MCF 10A (cell line): ENCODE measurements around the gene RTN4R. TPM values are rescaled to one million over a fixed set of nuclear protein-coding genes. Genes with fewer than 3 reads are reported as not detected.

ENCODE experiments used
- BruUV-seq: library from RNA; stranded (reverse); fragments of 400-500 nt; replicated peaks from 2 replicates; lab custom pipeline; 2021; lab: Mats Ljungman, UMichigan
- CTCF ChIA-PET: fragments of 300-600 bp; sonication (Branson Sonifier 250); formaldehyde crosslinking; extraction: SDS; loops from one replicate; lab custom pipeline; 2021; ENCODE audit warnings: antibody characterized with exemption, inconsistent platforms; lab: Yijun Ruan, JAX
- POLR2A ChIA-PET: fragments of 300-600, 350-650 bp; sonication (Branson Sonifier 250); formaldehyde crosslinking; extraction: SDS; loops from one replicate; lab custom pipeline; 2020; ENCODE audit warnings: antibody characterized with exemption, inconsistent platforms; lab: Yijun Ruan, JAX
- DNase-seq: peaks from one replicate; pipeline ENCODE4 v3.0.0-alpha.2; 2018; ENCODE audit not compliant: unreplicated experiment
- H3K27ac Mint-ChIP-seq: one replicate; pipeline ENCODE4 v1.8.0; 2022; ENCODE audit warnings: mild to moderate bottlenecking, low read depth, mixed read lengths; ENCODE audit not compliant: unreplicated experiment
- H3K27me3 Mint-ChIP-seq: one replicate; pipeline ENCODE4 v1.8.0; 2022; ENCODE audit warnings: mixed read lengths; ENCODE audit not compliant: insufficient read depth, unreplicated experiment
- H3K36me3 Mint-ChIP-seq: one replicate; pipeline ENCODE4 v1.8.0; 2022; ENCODE audit warnings: mild to moderate bottlenecking, moderate library complexity, mixed read lengths; ENCODE audit not compliant: insufficient read depth, unreplicated experiment
- H3K4me1 Mint-ChIP-seq: one replicate; pipeline ENCODE4 v1.8.0; 2022; ENCODE audit warnings: mixed read lengths; ENCODE audit not compliant: insufficient read depth, unreplicated experiment
- H3K4me3 Mint-ChIP-seq: one replicate; pipeline ENCODE4 v1.8.0; 2022; ENCODE audit warnings: mild to moderate bottlenecking, moderate library complexity, mixed read lengths; ENCODE audit not compliant: unreplicated experiment
- H3K9me3 Mint-ChIP-seq: one replicate; pipeline ENCODE4 v1.8.0; 2022; ENCODE audit warnings: mixed read lengths; ENCODE audit not compliant: unreplicated experiment
- CTCF ChIP-seq: fragments of 200-600 bp; IDR thresholded peaks from one replicate; pipeline ENCODE4 v1.8.0; 2022; ENCODE audit warnings: antibody characterized with exemption, mild to moderate bottlenecking; ENCODE audit not compliant: unreplicated experiment
- intact Hi-C: fragments of 100-400 bp; cut with micrococcal nuclease; formaldehyde crosslinking; loops from 2 replicates; pipeline ENCODE4 v1.14.1; 2022
- total RNA-seq: library from RNA; stranded (reverse); gene quantifications from 2 replicates; pipeline ENCODE4 v1.2.3, GENCODE V29; 2022

RTN4R gene
- total RNA-seq, 1 experiment from 2014 or later, result 2.7 TPM

GRCh38 chr22:20244691-20245576 is 23.2 kb downstream of the RTN4R start:
- H3K27me3 Mint-ChIP-seq, result no peaks in the 10 kb centered on the region
- no peak for TF ChIP-seq CTCF
- ChIA-PET CTCF (no interaction called here), POLR2A (no interaction called here)
- BruUV-seq, result no TSS peak
- DNase-seq, result no peak
- H3K9me3 Mint-ChIP-seq, result no peaks in the 10 kb centered on the region
- no peaks in the 10 kb centered on the region for H3K4me1 Mint-ChIP-seq
- intact Hi-C loops, result no loop called here
- no peaks in the 10 kb centered on the region for H3K36me3 Mint-ChIP-seq
- H3K27ac Mint-ChIP-seq, result no peak overlapping the region
- no peak overlapping the region for H3K4me3 Mint-ChIP-seq

GRCh38 chr22:20244250-20244648 is 23.9 kb downstream of the RTN4R start:
- Mint-ChIP-seq H3K4me1 (no peaks in the 10 kb centered on the region), H3K27me3 (no peaks in the 10 kb centered on the region), H3K4me3 (no peak overlapping the region), H3K9me3 (no peaks in the 10 kb centered on the region), H3K27ac (no peak overlapping the region), H3K36me3 (no peaks in the 10 kb centered on the region)
- TF ChIP-seq CTCF, result no peak
- ChIA-PET CTCF (no interaction called here), POLR2A (no interaction called here)
- no peak for DNase-seq
- BruUV-seq, result no TSS peak
- intact Hi-C loops, result no loop called here

- DNase-seq, result peak; percentile 66
- H3K36me3 Mint-ChIP-seq, result no peaks in the 10 kb centered on the region
- H3K4me1 Mint-ChIP-seq, result no peaks in the 10 kb centered on the region
- no TSS peak for BruUV-seq
- no peak for TF ChIP-seq CTCF
- intact Hi-C loops, result no loop called here
- no peak overlapping the region for H3K27ac Mint-ChIP-seq
- H3K4me3 Mint-ChIP-seq, result no peak overlapping the region
- POLR2A ChIA-PET, result no interaction called here
- H3K27me3 Mint-ChIP-seq, result no peaks in the 10 kb centered on the region
- CTCF ChIA-PET, result no interaction called here
- H3K9me3 Mint-ChIP-seq, result no peaks in the 10 kb centered on the region
Measured at GRCh38 chr22:20243537-20244249, 24.4 kb downstream of the RTN4R start.

- H3K4me1 Mint-ChIP-seq, result no peaks in the 10 kb centered on the region
- BruUV-seq, result no TSS peak
Measured at GRCh38 chr22:20243176-20243536, 25.0 kb downstream of the RTN4R start.

More at GRCh38 chr22:20243176-20243536, 25.0 kb downstream of the RTN4R start:
- no peak overlapping the region for H3K27ac Mint-ChIP-seq
- no peak overlapping the region for H3K4me3 Mint-ChIP-seq
- POLR2A ChIA-PET, result no interaction called here
- CTCF ChIA-PET, result no interaction called here
- H3K36me3 Mint-ChIP-seq, result no peaks in the 10 kb centered on the region
- TF ChIP-seq CTCF, result no peak
- H3K27me3 Mint-ChIP-seq, result no peaks in the 10 kb centered on the region
- DNase-seq, result no peak
- intact Hi-C loops, result no loop called here
- H3K9me3 Mint-ChIP-seq, result no peaks in the 10 kb centered on the region
